AG09309 (cell line): Measurements from ENCODE around the gene LRRC71.

Experiments used
- DNase-seq: peaks from one replicate; pipeline ENCODE4 v3.0.0-alpha.2; 2010; ENCODE audit warnings: low read depth
- H3K4me3 ChIP-seq: 2 replicates; pipeline ENCODE4 v1.5.1; 2011; ENCODE audit warnings: mild to moderate bottlenecking, low read depth, low read length, moderate library complexity; ENCODE audit not compliant: control insufficient read depth
- CTCF ChIP-seq: IDR thresholded peaks from 2 replicates; pipeline ENCODE4 v1.5.1; 2011; ENCODE audit warnings: mild to moderate bottlenecking, low read depth, low read length, inconsistent platforms; ENCODE audit not compliant: insufficient read depth, control insufficient read depth; ENCODE audit errors: missing control alignments

LRRC71 gene

DNA sequence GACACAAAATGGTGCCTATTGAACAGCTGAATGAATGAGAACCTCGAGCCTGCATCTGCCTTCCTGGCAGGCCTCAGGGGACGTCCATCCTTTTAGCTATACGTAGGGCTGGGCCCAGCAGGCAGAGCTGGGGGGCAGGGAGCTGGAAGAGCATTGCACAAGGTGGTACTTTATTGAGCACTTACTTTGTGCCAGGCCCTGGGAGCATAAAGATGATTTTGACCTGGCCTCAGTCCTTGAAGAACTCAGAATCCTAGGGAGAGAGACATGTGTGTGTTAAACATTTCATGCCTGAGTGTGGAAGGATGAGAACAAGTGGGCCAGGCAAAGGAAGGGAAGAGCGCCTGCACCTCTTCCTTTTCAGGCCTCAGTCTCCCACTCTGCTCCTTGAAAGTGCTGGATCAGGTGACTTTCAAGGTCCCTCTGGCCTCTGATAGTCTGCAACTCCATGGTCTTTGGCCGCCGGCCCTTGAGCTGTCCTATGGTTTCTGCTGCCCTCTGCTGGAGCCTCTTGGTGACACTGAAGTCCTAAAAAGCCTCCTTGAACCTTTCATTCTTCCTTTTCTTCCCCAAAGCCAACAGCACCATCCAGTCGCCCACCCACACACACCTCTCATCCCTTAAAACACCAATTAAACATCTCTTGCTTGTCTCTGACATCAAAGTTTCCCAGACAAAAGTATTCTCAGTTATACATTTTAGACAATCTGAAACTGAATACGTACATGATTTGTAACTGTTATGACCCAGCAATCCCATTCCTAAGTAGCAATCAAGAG is 30.4 kb upstream of the LRRC71 start:
- no peak overlapping the region for H3K4me3 ChIP-seq
- peak; percentile 91 for TF ChIP-seq CTCF
- peak; percentile 29 for DNase-seq

GRCh38 chr1:156892190-156893047 is 28.0 kb upstream of the LRRC71 start:
- TF ChIP-seq CTCF, result peak; percentile 92
- H3K4me3 ChIP-seq, result peak overlapping the region; percentile 20
- peak; percentile 21 for DNase-seq

GRCh38 chr1:156893048-156893953 is 27.1 kb upstream of the LRRC71 start, which contains the start of gene PEAR1:
Gene PEAR1 (plus strand): TSS chr1:156893718. CDS start chr1:156903927, 10,209 bp downstream.
- H3K4me3 ChIP-seq, result peak within 1 kb of the TSS; percentile 17
- TF ChIP-seq CTCF, result no peak
- DNase-seq, result no peak

DNA sequence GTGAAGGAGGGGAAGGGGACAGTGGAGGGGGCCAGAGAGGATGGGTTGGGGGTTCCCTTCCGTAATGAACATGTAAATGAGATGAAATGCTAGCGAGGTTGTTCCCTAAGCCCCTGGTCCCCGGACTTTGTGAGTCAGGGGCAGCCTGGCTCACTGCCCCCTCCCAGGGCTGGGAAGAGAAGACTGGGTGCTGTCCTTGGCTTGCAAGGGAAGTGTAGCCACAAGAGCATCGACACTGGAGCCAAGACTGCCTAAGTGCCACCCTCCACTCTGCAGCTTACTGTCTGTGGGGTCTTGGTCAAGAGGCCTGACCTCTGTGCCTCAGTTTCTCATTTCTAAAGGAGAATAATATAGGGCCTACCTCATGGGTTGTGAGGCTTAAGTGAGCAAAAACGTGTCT is 26.4 kb upstream of the LRRC71 start:
- no peak overlapping the region for H3K4me3 ChIP-seq
- no peak for TF ChIP-seq CTCF
- DNase-seq, result no peak

GRCh38 chr1:156894711-156895454 is 25.5 kb upstream of the LRRC71 start:
- no peak for TF ChIP-seq CTCF
- no peak for DNase-seq
- no peak overlapping the region for H3K4me3 ChIP-seq
